ENCODE data around the gene ARVCF.

The ARVCF gene

GRCh38 chr22:20010307-20011122, 6.1 kb downstream of the ARVCF start:
- Mint-ChIP-seq H3K27ac (no peak overlapping the region), H3K4me1 (ENCODE audit: low read depth) (peaks cover 5% of the 10 kb centered on the region), H3K36me3 (ENCODE audit: low read depth) (no peaks in the 10 kb centered on the region), H3K9me3 (no peaks in the 10 kb centered on the region), H3K4me3 (no peak overlapping the region), H3K27me3 (peaks cover 23% of the 10 kb centered on the region)
- intact Hi-C loops (cut with micrococcal nuclease), result no loop called here

- peaks cover 2% of the 10 kb centered on the region for H3K9me3 Mint-ChIP-seq
- H3K36me3 Mint-ChIP-seq (ENCODE audit: low read depth), result no peaks in the 10 kb centered on the region
- H3K27ac Mint-ChIP-seq, result no peak overlapping the region
- H3K4me1 Mint-ChIP-seq (ENCODE audit: low read depth), result peaks cover 5% of the 10 kb centered on the region
- intact Hi-C loops (cut with micrococcal nuclease), result no loop called here
- no peak overlapping the region for H3K4me3 Mint-ChIP-seq
- peaks cover 15% of the 10 kb centered on the region for H3K27me3 Mint-ChIP-seq
Observed at GRCh38 chr22:20009582-20010306, 6.9 kb downstream of the ARVCF start.

DNA sequence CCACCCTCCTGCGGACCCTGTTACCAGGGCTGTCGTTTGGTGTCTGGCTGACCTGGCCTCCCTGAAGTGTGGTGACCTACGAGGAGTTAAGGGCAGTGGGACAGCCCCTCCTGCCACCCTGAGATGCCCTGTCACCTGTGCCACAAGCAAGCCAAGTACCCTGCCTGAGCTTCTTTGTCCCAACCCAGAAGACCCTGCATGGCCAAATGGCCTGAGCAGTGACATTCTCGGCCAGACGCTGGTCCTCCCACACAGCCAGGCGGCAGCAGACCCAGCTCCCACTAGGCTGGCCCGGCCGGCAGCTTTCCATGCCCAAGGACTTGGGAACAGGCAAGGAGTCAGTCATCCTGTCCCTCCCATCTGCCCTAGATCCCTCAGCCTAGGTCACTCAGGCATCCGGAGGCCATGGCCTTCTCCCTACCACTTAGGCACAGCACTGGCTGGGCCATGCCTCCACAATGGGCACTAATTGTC, 7.6 kb downstream of the ARVCF start:
- H3K9me3 Mint-ChIP-seq, result peaks cover 8% of the 10 kb centered on the region
- H3K27ac Mint-ChIP-seq, result no peak overlapping the region
- H3K4me3 Mint-ChIP-seq, result no peak overlapping the region
- intact Hi-C loops (cut with micrococcal nuclease), result no loop called here
- H3K27me3 Mint-ChIP-seq, result peaks cover 14% of the 10 kb centered on the region
- H3K4me1 Mint-ChIP-seq (ENCODE audit: low read depth), result peaks cover 5% of the 10 kb centered on the region
- no peaks in the 10 kb centered on the region for H3K36me3 Mint-ChIP-seq (ENCODE audit: low read depth)

- Mint-ChIP-seq H3K27ac (no peak overlapping the region), H3K27me3 (peaks cover 9% of the 10 kb centered on the region), H3K4me3 (no peak overlapping the region), H3K36me3 (ENCODE audit: low read depth) (no peaks in the 10 kb centered on the region), H3K4me1 (ENCODE audit: low read depth) (peaks cover 5% of the 10 kb centered on the region), H3K9me3 (peaks cover 15% of the 10 kb centered on the region)
- intact Hi-C loops (cut with micrococcal nuclease), result no loop called here
Observed at GRCh38 chr22:20008221-20008995, 8.2 kb downstream of the ARVCF start.

GRCh38 chr22:20004464-20004863, 12.2 kb downstream of the ARVCF start:
- Mint-ChIP-seq H3K27ac (no peak overlapping the region), H3K36me3 (ENCODE audit: low read depth) (no peaks in the 10 kb centered on the region), H3K4me3 (no peak overlapping the region), H3K27me3 (peaks cover 30% of the 10 kb centered on the region), H3K9me3 (peaks cover 23% of the 10 kb centered on the region), H3K4me1 (ENCODE audit: low read depth) (peaks cover 6% of the 10 kb centered on the region)
- intact Hi-C loops (cut with micrococcal nuclease), result no loop called here

GRCh38 chr22:20003304-20003703, 13.3 kb downstream of the ARVCF start:
- H3K27me3 Mint-ChIP-seq, result peaks cover 30% of the 10 kb centered on the region
- H3K4me3 Mint-ChIP-seq, result no peak overlapping the region
- intact Hi-C loops (cut with micrococcal nuclease), result no loop called here
- peaks cover 23% of the 10 kb centered on the region for H3K9me3 Mint-ChIP-seq
- peaks cover 6% of the 10 kb centered on the region for H3K4me1 Mint-ChIP-seq (ENCODE audit: low read depth)
- no peak overlapping the region for H3K27ac Mint-ChIP-seq
- H3K36me3 Mint-ChIP-seq (ENCODE audit: low read depth), result no peaks in the 10 kb centered on the region

DNA sequence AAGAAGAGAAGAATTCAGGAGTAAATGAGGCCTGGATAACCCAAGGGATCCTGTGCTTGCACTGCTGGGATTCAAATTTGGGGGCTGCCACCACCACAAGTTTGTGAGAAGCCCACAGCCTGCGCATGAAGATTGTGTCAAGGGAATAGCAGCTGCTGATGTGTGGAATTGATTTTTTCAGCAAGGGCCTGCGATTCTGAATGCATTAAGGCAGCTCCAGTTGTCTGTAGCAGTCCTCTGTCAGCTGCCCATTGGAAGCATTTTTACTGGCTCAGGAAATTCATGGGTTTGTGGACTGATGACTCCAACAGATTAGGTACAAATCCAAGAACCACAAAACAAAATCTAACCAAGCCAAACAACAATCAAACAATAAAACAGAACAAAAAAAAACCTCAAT, 14.0 kb downstream of the ARVCF start:
- Mint-ChIP-seq H3K36me3 (ENCODE audit: low read depth) (no peaks in the 10 kb centered on the region), H3K4me3 (no peak overlapping the region)

DNA sequence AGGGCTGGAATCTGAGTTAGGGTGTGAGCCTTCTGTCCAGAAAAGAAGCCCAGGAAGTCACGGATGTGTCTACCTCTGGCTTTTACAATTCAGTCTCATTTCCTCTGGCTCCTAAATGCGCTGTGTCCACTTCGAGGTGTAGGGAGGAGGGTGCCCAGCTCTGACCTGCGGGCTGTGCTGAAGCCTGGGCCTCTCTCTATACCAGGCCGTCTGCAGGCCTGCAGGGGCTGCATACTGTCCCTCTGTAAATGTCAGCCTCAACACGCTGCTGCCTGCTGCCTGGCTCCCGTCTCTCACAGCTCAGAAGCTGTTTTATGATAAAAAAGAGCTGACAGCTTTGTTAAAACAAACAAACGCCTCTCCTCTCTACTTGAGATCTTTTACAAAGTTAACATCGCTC, 14.5 kb downstream of the ARVCF start:
- Mint-ChIP-seq H3K9me3 (peaks cover 23% of the 10 kb centered on the region), H3K27ac (no peak overlapping the region), H3K36me3 (ENCODE audit: low read depth) (no peaks in the 10 kb centered on the region), H3K27me3 (peaks cover 32% of the 10 kb centered on the region), H3K4me3 (no peak overlapping the region), H3K4me1 (ENCODE audit: low read depth) (peaks cover 6% of the 10 kb centered on the region)
- intact Hi-C loops (cut with micrococcal nuclease), result no loop called here

More for the DNA sequence above, 14.0 kb downstream of the ARVCF start:
- H3K27ac Mint-ChIP-seq, result no peak overlapping the region
- H3K4me1 Mint-ChIP-seq (ENCODE audit: low read depth), result peaks cover 6% of the 10 kb centered on the region
- H3K27me3 Mint-ChIP-seq, result peaks cover 30% of the 10 kb centered on the region
- intact Hi-C loops (cut with micrococcal nuclease), result no loop called here
- peaks cover 23% of the 10 kb centered on the region for H3K9me3 Mint-ChIP-seq

GRCh38 chr22:20001082-20001638, 15.5 kb downstream of the ARVCF start:
- no peak overlapping the region for H3K4me3 Mint-ChIP-seq
- intact Hi-C loops (cut with micrococcal nuclease), result no loop called here
- H3K27ac Mint-ChIP-seq, result no peak overlapping the region
- H3K36me3 Mint-ChIP-seq (ENCODE audit: low read depth), result no peaks in the 10 kb centered on the region
- peaks cover 6% of the 10 kb centered on the region for H3K4me1 Mint-ChIP-seq (ENCODE audit: low read depth)
- peaks cover 23% of the 10 kb centered on the region for H3K9me3 Mint-ChIP-seq
- peaks cover 37% of the 10 kb centered on the region for H3K27me3 Mint-ChIP-seq

GRCh38 chr22:20000246-20001081, 16.2 kb downstream of the ARVCF start:
- H3K4me1 Mint-ChIP-seq (ENCODE audit: low read depth), result peaks cover 6% of the 10 kb centered on the region
- no peak overlapping the region for H3K27ac Mint-ChIP-seq
- peaks cover 37% of the 10 kb centered on the region for H3K27me3 Mint-ChIP-seq
- H3K4me3 Mint-ChIP-seq, result no peak overlapping the region
- intact Hi-C loops (cut with micrococcal nuclease), result no loop called here
- H3K9me3 Mint-ChIP-seq, result peaks cover 23% of the 10 kb centered on the region
- no peaks in the 10 kb centered on the region for H3K36me3 Mint-ChIP-seq (ENCODE audit: low read depth)

GRCh38 chr22:19998991-19999820, 17.4 kb downstream of the ARVCF start:
- H3K4me1 Mint-ChIP-seq (ENCODE audit: low read depth), result peaks cover 6% of the 10 kb centered on the region
- H3K36me3 Mint-ChIP-seq (ENCODE audit: low read depth), result no peaks in the 10 kb centered on the region
- peaks cover 34% of the 10 kb centered on the region for H3K27me3 Mint-ChIP-seq
- intact Hi-C loops (cut with micrococcal nuclease), result no loop called here
- peaks cover 16% of the 10 kb centered on the region for H3K9me3 Mint-ChIP-seq
- no peak overlapping the region for H3K27ac Mint-ChIP-seq
- H3K4me3 Mint-ChIP-seq, result no peak overlapping the region

GRCh38 chr22:19998232-19998951, 18.2 kb downstream of the ARVCF start:
- Mint-ChIP-seq H3K4me1 (ENCODE audit: low read depth) (peaks cover 6% of the 10 kb centered on the region), H3K27me3 (peaks cover 34% of the 10 kb centered on the region), H3K27ac (no peak overlapping the region), H3K4me3 (no peak overlapping the region), H3K9me3 (peaks cover 8% of the 10 kb centered on the region), H3K36me3 (ENCODE audit: low read depth) (no peaks in the 10 kb centered on the region)
- intact Hi-C loops (cut with micrococcal nuclease), result no loop called here

Data from dendritic cell treated with granulocyte-macrophage colony-stimulating factor and Interleukin-4, amounts not matched to agents 40 ng/mL and 50 ng/mL, for 4 days (primary cell).